Vagina (tissue), 2 donors: ENCODE results near the gene OXCT2. TPM values are rescaled to one million over a fixed set of nuclear protein-coding genes. Genes with fewer than 3 reads are reported as not detected.
A peak's percentile ranks its signal among the peaks of the same experiment; 100 is the strongest.

Source experiments
- DNase-seq, 2 donors: peaks; one replicate each; pipeline ENCODE4 v3.0.0-alpha.2; 2017; ENCODE audit errors: extremely low spot score in 2 of 2
- H3K27ac ChIP-seq: fragments of 200-600 bp; sonication (generic); one replicate; pipeline ENCODE4 v1.5.1; 2019
- H3K27me3 ChIP-seq: fragments of 200-600 bp; sonication (generic); one replicate; pipeline ENCODE4 v1.5.1; 2019
- H3K36me3 ChIP-seq, 2 donors: fragments of 200-600 bp; sonication (generic); one replicate each; pipeline ENCODE4 v1.5.1; 2017 to 2019
- H3K4me1 ChIP-seq: fragments of 200-600 bp; sonication (generic); one replicate; pipeline ENCODE4 v1.5.1; 2019
- H3K4me3 ChIP-seq, 2 donors: fragments of 200-600 bp; sonication (generic); 1 replicate in 1 of 2; 2 replicates in 1 of 2; pipeline ENCODE4 v1.5.1; 2016 to 2019
- H3K9me3 ChIP-seq: fragments of 200-600 bp; sonication (generic); one replicate; pipeline ENCODE4 v1.5.1; 2019
- CTCF ChIP-seq, 3 experiments: fragments of 450-650 bp in 2 of 3; fragments of 200-600 bp in 1 of 3; sonication (generic) in 1 of 3; IDR thresholded peaks; one replicate each; pipeline ENCODE4 v1.5.1; 2017 to 2019; ENCODE audit warnings: antibody characterized with exemption in 3 of 3, mild to moderate bottlenecking in 2 of 3, moderate library complexity in 2 of 3
- POLR2A ChIP-seq, 2 donors: fragments of 450-650 bp; IDR thresholded peaks; one replicate each; pipeline ENCODE4 v1.6.1; 2017; ENCODE audit warnings: antibody characterized with exemption in 2 of 2, mild to moderate bottlenecking in 2 of 2, moderate library complexity in 2 of 2
- POLR2AphosphoS5 ChIP-seq, 2 donors: sonication (generic); formaldehyde crosslinking; IDR thresholded peaks; one replicate each; pipeline ENCODE4 v1.9.0; 2017; ENCODE audit warnings: antibody characterized with exemption in 2 of 2, mild to moderate bottlenecking in 2 of 2, low read depth in 1 of 2; ENCODE audit not compliant: insufficient read depth in 1 of 2
- intact Hi-C: fragments of 100-400 bp; cut with DNase I; formaldehyde crosslinking; loops from one replicate; pipeline ENCODE4 v1.15.1; 2023
- total RNA-seq: library from RNA; depleted of rRNA; stranded (reverse); fragments of >200 nt; gene quantifications from one replicate; pipeline ENCODE4 v1.2.3, GENCODE V29; 2016

Gene OXCT2
- total RNA-seq, 1 donor from 2014 or later: not detected

DNA sequence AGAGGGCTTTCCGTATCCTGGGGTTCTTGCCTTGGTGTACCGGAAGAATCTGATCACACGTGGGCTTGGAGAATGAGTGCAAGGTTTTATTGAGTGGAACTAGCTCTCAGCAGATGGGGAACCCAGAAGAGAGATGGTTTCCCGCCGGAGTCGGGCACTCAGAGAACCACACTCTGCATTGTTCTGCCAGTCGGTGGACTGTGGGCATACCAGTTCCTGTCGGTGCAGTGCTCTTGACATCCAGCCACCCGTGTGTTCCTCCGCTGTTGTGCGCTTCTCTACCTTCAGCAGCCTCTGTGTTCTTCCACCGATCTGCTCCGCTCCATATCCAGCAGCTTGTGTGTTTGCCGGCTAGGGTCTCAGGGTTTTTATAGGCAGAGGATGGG, 43.2 kb downstream of the OXCT2 start:
- H3K36me3 ChIP-seq: no peaks in the 10 kb centered on the region
- intact Hi-C loops: no loop called here
- peak in 1 of 2 donors; percentile 67 for DNase-seq
- no peaks in the 10 kb centered on the region for H3K27me3 ChIP-seq
- H3K9me3 ChIP-seq: no peaks in the 10 kb centered on the region
- TF ChIP-seq CTCF (IDR thresholded peaks at IDR 0.05): no peak
- TF ChIP-seq POLR2A (IDR thresholded peaks at IDR 0.05): no peak
- no peak for TF ChIP-seq POLR2AphosphoS5 (IDR thresholded peaks at IDR 0.05; ENCODE audit: insufficient read depth in 1 of 2, low read depth in 1 of 2)
- H3K4me3 ChIP-seq: no peak overlapping the region
- no peaks in the 10 kb centered on the region for H3K4me1 ChIP-seq
- H3K27ac ChIP-seq: no peak overlapping the region

- no peaks in the 10 kb centered on the region for H3K27me3 ChIP-seq
- H3K36me3 ChIP-seq: no peaks in the 10 kb centered on the region
- no peaks in the 10 kb centered on the region for H3K4me1 ChIP-seq
- H3K9me3 ChIP-seq: no peaks in the 10 kb centered on the region
- H3K27ac ChIP-seq: no peak overlapping the region
- TF ChIP-seq CTCF (IDR thresholded peaks at IDR 0.05) (no peak), POLR2AphosphoS5 (IDR thresholded peaks at IDR 0.05; ENCODE audit: insufficient read depth in 1 of 2, low read depth in 1 of 2) (no peak), POLR2A (IDR thresholded peaks at IDR 0.05) (no peak)
- DNase-seq: no peak
- H3K4me3 ChIP-seq: no peak overlapping the region
- intact Hi-C loops: no loop called here
These were observed 43.8 kb downstream of the OXCT2 start for GRCh38 chr1:39727221-39727931.

DNA sequence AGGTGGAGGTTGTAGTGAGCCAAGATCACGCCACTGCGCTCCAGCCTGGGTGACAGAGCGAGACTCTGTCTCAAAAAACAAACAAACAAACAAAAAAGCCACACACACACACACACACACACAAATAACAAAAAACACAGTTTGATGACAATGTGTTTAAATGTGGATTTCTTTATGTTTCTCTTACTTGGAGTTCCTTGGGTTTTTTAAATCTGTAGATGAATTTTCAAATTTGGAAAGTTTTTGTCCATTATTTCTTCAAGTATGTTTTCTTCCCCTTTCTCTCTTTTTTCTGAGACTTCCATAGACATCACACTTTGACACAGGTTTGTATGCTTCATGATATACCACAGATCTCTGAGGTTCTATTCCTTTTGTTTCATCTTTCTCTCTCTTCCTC, 44.5 kb downstream of the OXCT2 start:
- H3K27me3 ChIP-seq: no peaks in the 10 kb centered on the region
- no peak for TF ChIP-seq CTCF (IDR thresholded peaks at IDR 0.05)
- TF ChIP-seq POLR2AphosphoS5 (IDR thresholded peaks at IDR 0.05; ENCODE audit: insufficient read depth in 1 of 2, low read depth in 1 of 2): no peak
- no peak for TF ChIP-seq POLR2A (IDR thresholded peaks at IDR 0.05)
- H3K27ac ChIP-seq: no peak overlapping the region
- H3K36me3 ChIP-seq: no peaks in the 10 kb centered on the region
- H3K4me1 ChIP-seq: no peaks in the 10 kb centered on the region
- no peak for DNase-seq
- intact Hi-C loops: no loop called here
- H3K4me3 ChIP-seq: no peak overlapping the region
- no peaks in the 10 kb centered on the region for H3K9me3 ChIP-seq

- intact Hi-C loops: no loop called here
These were observed 48.7 kb downstream of the OXCT2 start for GRCh38 chr1:39722495-39722894.

More at GRCh38 chr1:39722495-39722894, 48.7 kb downstream of the OXCT2 start:
- no peaks in the 10 kb centered on the region for H3K9me3 ChIP-seq
- no peak overlapping the region for H3K27ac ChIP-seq
- no peak overlapping the region for H3K4me3 ChIP-seq
- no peaks in the 10 kb centered on the region for H3K4me1 ChIP-seq
- DNase-seq: peak in 1 of 2 donors; percentile 37
- no peaks in the 10 kb centered on the region for H3K27me3 ChIP-seq
- no peak for TF ChIP-seq CTCF (IDR thresholded peaks at IDR 0.05)
- no peaks in the 10 kb centered on the region for H3K36me3 ChIP-seq
